HepG2 (cell line): ENCODE measurements around the gene RARA. TPM values are rescaled to one million over a fixed set of nuclear protein-coding genes. Genes with fewer than 3 reads are reported as not detected.

Source experiments
- ADNP ChIP-seq: sonication (generic); formaldehyde crosslinking; IDR thresholded peaks from 2 replicates; pipeline ENCODE4 v1.4.0; 2020; ENCODE audit warnings: missing genetic modification reagents
- ARNT2 ChIP-seq: sonication (generic); formaldehyde crosslinking; IDR thresholded peaks from 2 replicates; pipeline ENCODE4 v1.8.0; 2022; ENCODE audit warnings: mild to moderate bottlenecking, low read depth, missing genetic modification reagents, moderate library complexity
- CTCF ChIP-seq: sonication (generic); formaldehyde crosslinking; IDR thresholded peaks from 2 replicates; pipeline ENCODE4 v1.5.0; 2020; ENCODE audit warnings: mild to moderate bottlenecking, missing genetic modification reagents, moderate library complexity
- E2F5 ChIP-seq: sonication (generic); formaldehyde crosslinking; conservative IDR thresholded peaks from 2 replicates; pipeline ENCODE4 v1.4.0; 2020; ENCODE audit warnings: missing genetic modification reagents
- GPN1 ChIP-seq: sonication (generic); formaldehyde crosslinking; IDR thresholded peaks from 2 replicates; pipeline ENCODE4 v1.5.1; 2020; ENCODE audit warnings: missing genetic modification reagents, borderline replicate concordance
- IKZF5 ChIP-seq: IDR thresholded peaks from 2 replicates; pipeline ENCODE4 v1.6.1; 2018; ENCODE audit warnings: missing genetic modification reagents, mild to moderate bottlenecking, missing compliant biosample characterization
- MLLT10 ChIP-seq: sonication (generic); formaldehyde crosslinking; IDR thresholded peaks from 2 replicates; pipeline ENCODE4 v1.4.0; 2020; ENCODE audit warnings: missing genetic modification reagents
- NCOA2 ChIP-seq: sonication (generic); formaldehyde crosslinking; IDR thresholded peaks from 2 replicates; pipeline ENCODE4 v1.8.0; 2022; ENCODE audit warnings: inconsistent platforms
- NR0B2 ChIP-seq: sonication (generic); formaldehyde crosslinking; IDR thresholded peaks from 2 replicates; pipeline ENCODE4 v1.4.0; 2020; ENCODE audit warnings: mild to moderate bottlenecking, missing genetic modification reagents
- PRDM15 ChIP-seq: sonication (generic); formaldehyde crosslinking; IDR thresholded peaks from 2 replicates; pipeline ENCODE4 v1.4.0; 2020; ENCODE audit warnings: missing genetic modification reagents
- RFXANK ChIP-seq: IDR thresholded peaks from 2 replicates; pipeline ENCODE4 v1.6.1; 2016
- SKIL ChIP-seq: sonication (generic); formaldehyde crosslinking; IDR thresholded peaks from 2 replicates; pipeline ENCODE4 v1.8.0; 2022; ENCODE audit warnings: missing genetic modification reagents, mild to moderate bottlenecking, moderate library complexity, borderline replicate concordance
- ZNF589 ChIP-seq: sonication (generic); formaldehyde crosslinking; conservative IDR thresholded peaks from 2 replicates; pipeline ENCODE4 v1.8.0; 2022; ENCODE audit warnings: mild to moderate bottlenecking, moderate library complexity, missing genetic modification reagents
- ZNF619 ChIP-seq: sonication (generic); formaldehyde crosslinking; IDR thresholded peaks from 2 replicates; pipeline ENCODE4 v1.4.0; 2020; ENCODE audit warnings: mild to moderate bottlenecking, missing genetic modification reagents
- ZNF749 ChIP-seq: sonication (generic); formaldehyde crosslinking; IDR thresholded peaks from 2 replicates; pipeline ENCODE4 v1.8.0; 2022; ENCODE audit warnings: mild to moderate bottlenecking, missing genetic modification reagents, moderate library complexity, borderline replicate concordance
- polyA plus RNA-seq, 8 experiments: library from polyadenylated mRNA; depleted of rRNA in 3 of 8; stranded (reverse) in 7 of 8; unstranded in 1 of 8; fragments of >200 nt; fragmentation: Illumina TruSeq in 4 of 8; extraction: Trizol in 4 of 8; gene quantifications; 2 replicates each; pipeline versions ENCODE4 v1.2.1 to v1.2.3, GENCODE V29; 2011 to 2016; ENCODE audit warnings: low read depth in 4 of 8, missing spikeins in 1 of 8, mixed read lengths in 1 of 8; ENCODE audit not compliant: insufficient read depth in 1 of 8
- total RNA-seq, 5 experiments: library from RNA; depleted of rRNA; stranded (reverse); fragments of >200 nt; fragmentation: Illumina TruSeq; extraction: Trizol; gene quantifications; 2 replicates each; pipeline ENCODE4 v1.2.3, GENCODE V29; 2016; ENCODE audit warnings: low read depth in 1 of 5

RARA gene
- total and polyA plus RNA-seq, 2 of the 13 experiments (the other 11 are each of a cell fraction or from before 2014, with no cell fraction given) = 6.4 to 8.6 TPM

- 0 out of 2 replicates have a peak, but pooled peaks have one; percentile 38 for TF ChIP-seq ARNT2
- TF ChIP-seq NR0B2 = peak; percentile 90
- peak; percentile 11; the same call in 1 of the 2 replicates for TF ChIP-seq SKIL (CRISPR knock-in tag)
- peak; percentile 69; the same call in 1 of the 2 replicates for TF ChIP-seq IKZF5 (CRISPR knock-in tag)
- TF ChIP-seq ZNF749 = 0 out of 2 replicates have a peak, but pooled peaks have one; percentile 32
- no peak for TF ChIP-seq E2F5
- no peak for TF ChIP-seq GPN1 (CRISPR knock-in tag)
- TF ChIP-seq CTCF = no peak; the same call in 1 of the 2 replicates
- TF ChIP-seq ADNP (CRISPR knock-in tag) = no peak
- TF ChIP-seq RFXANK (CRISPR knock-in tag) = no peak
- no peak for TF ChIP-seq ZNF619 (CRISPR knock-in tag)
- TF ChIP-seq ZNF589 (CRISPR knock-in tag) = 0 out of 2 replicates have a peak, but pooled peaks have one; percentile 62
- 0 out of 2 replicates have a peak, but pooled peaks have one; percentile 27 for TF ChIP-seq NCOA2
- no peak for TF ChIP-seq MLLT10 (CRISPR knock-in tag)
- no peak for TF ChIP-seq PRDM15 (CRISPR knock-in tag)
Measured at GRCh38 chr17:40317880-40318829, 9.2 kb downstream of the RARA start (continued).
